H1 (cell line): ENCODE results near the gene GALNT11. TPM values are rescaled to one million over a fixed set of nuclear protein-coding genes. Genes with fewer than 3 reads are reported as not detected.

Experiments
- CTCF ChIA-PET: fragments of 300-600 bp; sonication (Branson Sonifier 250); formaldehyde crosslinking; loops from one replicate; lab custom pipeline; 2021; ENCODE audit not compliant: partially characterized antibody; lab: Charles Lee
- POLR2A ChIA-PET: fragments of 300-600 bp; sonication (Branson Sonifier 250); formaldehyde crosslinking; loops from one replicate; lab custom pipeline; 2021; ENCODE audit warnings: inconsistent platforms; ENCODE audit not compliant: partially characterized antibody; lab: Charles Lee
- DNase-seq, 2 experiments: peaks; one replicate each; pipeline versions ENCODE4 v3.0.0 to v3.0.0-alpha.2; 2010 to 2022; ENCODE audit warnings: low spot score in 2 of 2, low read depth in 1 of 2, mixed read lengths in 1 of 2
- FAIRE-seq: peaks from 2 replicates; lab custom pipeline; 2011; peaks lifted over from hg19 to GRCh38; lab: Jason Lieb, UNC
- H2AFZ ChIP-seq: 2 replicates; pipeline ENCODE4 v1.8.1; 2012; ENCODE audit warnings: low read length, inconsistent platforms
- H2AK5ac ChIP-seq: 2 replicates; pipeline ENCODE4 v1.6.1; 2013; ENCODE audit warnings: low read depth, low read length
- H2BK120ac ChIP-seq: replicated peaks from 2 replicates; pipeline ENCODE3; 2013; ENCODE audit warnings: low read depth, low read length, inconsistent platforms
- H2BK12ac ChIP-seq: 2 replicates; pipeline ENCODE4 v1.6.1; 2013; ENCODE audit warnings: low read depth, low read length
- H2BK15ac ChIP-seq: 2 replicates; pipeline ENCODE4 v1.6.1; 2013; ENCODE audit warnings: low read length
- H2BK20ac ChIP-seq: 2 replicates; pipeline ENCODE4 v1.6.1; 2013; ENCODE audit warnings: low read length
- H2BK5ac ChIP-seq: 2 replicates; pipeline ENCODE4 v1.6.1; 2013; ENCODE audit warnings: low read depth, low read length
- H3K14ac ChIP-seq: 2 replicates; pipeline ENCODE4 v1.6.1; 2013; ENCODE audit warnings: inconsistent platforms; ENCODE audit not compliant: insufficient read length
- H3K18ac ChIP-seq: 2 replicates; pipeline ENCODE4 v1.6.1; 2013; ENCODE audit warnings: low read length; ENCODE audit errors: extremely low read depth
- H3K23ac ChIP-seq: 2 replicates; pipeline ENCODE4 v1.6.1; 2013; ENCODE audit warnings: inconsistent platforms; ENCODE audit not compliant: insufficient read length
- H3K23me2 ChIP-seq: 2 replicates; pipeline ENCODE4 v1.6.1; 2013; ENCODE audit warnings: low read depth, low read length
- H3K27ac ChIP-seq: 2 replicates; pipeline ENCODE4 v1.6.1; 2011; ENCODE audit warnings: low read depth, low read length, inconsistent platforms
- H3K27me3 ChIP-seq, 4 experiments: replicated peaks in 1 of 4; 1 replicate in 1 of 4; 2 replicates in 3 of 4; pipeline versions ENCODE4 v1.6.1 to v1.8.1; 2011 to 2013; ENCODE audit warnings: low read length in 3 of 4, mild to moderate bottlenecking in 3 of 4, inconsistent platforms in 2 of 4, mixed read lengths in 2 of 4, moderate library complexity in 1 of 4; ENCODE audit not compliant: control insufficient read depth in 3 of 4, insufficient read depth in 3 of 4; ENCODE audit errors: extremely low read depth in 1 of 4
- H3K36me3 ChIP-seq, 4 experiments: 2 replicates each; pipeline versions ENCODE4 v1.6.1 to v1.8.1; 2011 to 2013; ENCODE audit warnings: mild to moderate bottlenecking in 4 of 4, low read length in 3 of 4, moderate library complexity in 2 of 4, control low read depth in 1 of 4, inconsistent platforms in 1 of 4; ENCODE audit not compliant: insufficient read depth in 4 of 4, control insufficient read depth in 2 of 4
- H3K4ac ChIP-seq: replicated peaks from 2 replicates; pipeline ENCODE3; 2013; ENCODE audit warnings: low read length, low read depth, mixed read lengths, inconsistent platforms; ENCODE audit not compliant: insufficient read length
- H3K4me1 ChIP-seq, 4 experiments: replicated peaks in 1 of 4; 1 replicate in 1 of 4; 2 replicates in 3 of 4; pipeline versions ENCODE4 v1.6.1 to v1.8.1; 2011 to 2013; ENCODE audit warnings: low read length in 3 of 4, inconsistent platforms in 2 of 4, mixed read lengths in 1 of 4; ENCODE audit not compliant: insufficient read depth in 4 of 4, control insufficient read depth in 3 of 4
- H3K4me2 ChIP-seq, 2 experiments: 2 replicates each; pipeline versions ENCODE4 v1.6.1 to v1.8.1; 2011 to 2013; ENCODE audit warnings: low read depth in 2 of 2, low read length in 2 of 2, control low read depth in 1 of 2, inconsistent platforms in 1 of 2, mild to moderate bottlenecking in 1 of 2; ENCODE audit not compliant: insufficient read depth in 1 of 2
- H3K4me3 ChIP-seq, 4 experiments: fragments of 200-600, 300-600 bp in 1 of 4; sonication (generic), shearing (Covaris generic), sonication (Bioruptor Twin) in 1 of 4; 2 replicates each; pipeline versions ENCODE4 v1.5.1 to v1.8.1; 2011 to 2016; ENCODE audit warnings: low read length in 4 of 4, low read depth in 3 of 4, control low read depth in 2 of 4, inconsistent platforms in 2 of 4, mild to moderate bottlenecking in 2 of 4, mixed read lengths in 1 of 4, moderate library complexity in 1 of 4; ENCODE audit not compliant: insufficient read depth in 2 of 4; ENCODE audit errors: extremely low read depth in 1 of 4
- H3K56ac ChIP-seq: replicated peaks from 2 replicates; pipeline ENCODE3; 2013; ENCODE audit warnings: low read depth, mild to moderate bottlenecking, mixed read lengths, low read length, inconsistent platforms; ENCODE audit not compliant: insufficient read length
- H3K79me1 ChIP-seq: 2 replicates; pipeline ENCODE4 v1.6.1; 2013; ENCODE audit warnings: low read depth, low read length, control low read depth
- H3K79me2 ChIP-seq, 2 experiments: 2 replicates each; pipeline versions ENCODE4 v1.6.1 to v1.8.1; 2012 to 2013; ENCODE audit warnings: low read length in 2 of 2, mild to moderate bottlenecking in 2 of 2, inconsistent platforms in 1 of 2; ENCODE audit not compliant: insufficient read depth in 2 of 2, control insufficient read depth in 1 of 2
- H3K9ac ChIP-seq, 4 experiments: replicated peaks in 1 of 4; 1 replicate in 1 of 4; 2 replicates in 3 of 4; pipeline versions ENCODE4 v1.6.1 to v1.8.1; 2011 to 2013; ENCODE audit warnings: low read depth in 3 of 4, low read length in 3 of 4, control low read depth in 2 of 4, mild to moderate bottlenecking in 2 of 4, moderate library complexity in 2 of 4, inconsistent platforms in 1 of 4; ENCODE audit errors: extremely low read depth in 1 of 4
- H3K9me3 ChIP-seq, 2 experiments: 2 replicates each; pipeline versions ENCODE4 v1.6.1 to v1.8.1; 2012 to 2013; ENCODE audit warnings: mild to moderate bottlenecking in 2 of 2, moderate library complexity in 2 of 2, control low read depth in 1 of 2, inconsistent platforms in 1 of 2, low read depth in 1 of 2, low read length in 1 of 2, mixed read lengths in 1 of 2; ENCODE audit not compliant: insufficient read depth in 2 of 2
- H4K20me1 ChIP-seq, 2 experiments: replicated peaks in 1 of 2; 2 replicates each; pipeline versions ENCODE3 to v1.8.1; 2011 to 2013; ENCODE audit warnings: inconsistent platforms in 2 of 2, low read length in 2 of 2, mild to moderate bottlenecking in 1 of 2; ENCODE audit not compliant: insufficient read depth in 2 of 2, control insufficient read depth in 1 of 2
- H4K5ac ChIP-seq: 2 replicates; pipeline ENCODE4 v1.6.1; 2013; ENCODE audit warnings: low read length, low read depth, mixed read lengths, inconsistent platforms; ENCODE audit not compliant: insufficient read length
- H4K8ac ChIP-seq: 2 replicates; pipeline ENCODE4 v1.8.0; 2013; ENCODE audit warnings: mild to moderate bottlenecking, moderate library complexity, low read length, inconsistent platforms; ENCODE audit not compliant: insufficient read depth; ENCODE audit errors: extremely low read depth
- H4K91ac ChIP-seq: replicated peaks from 2 replicates; pipeline ENCODE3; 2013; ENCODE audit warnings: low read length, mixed read lengths, inconsistent platforms; ENCODE audit not compliant: insufficient read length
- WGBS, 2 experiments: shearing (Covaris generic) in 1 of 2; methylation state at CpG; one replicate each; pipeline versions ENCODE4 v1.1.6 to v1.1.7; 2013 to 2015; ENCODE audit warnings: low lambda C conversion rate in 2 of 2, mixed read lengths in 2 of 2, inconsistent platforms in 1 of 2, low coverage in 1 of 2, missing lambda C conversion rate in 1 of 2; ENCODE audit not compliant: insufficient replicate concordance in 2 of 2, insufficient coverage in 1 of 2, insufficient read length in 1 of 2; ENCODE audit errors: extremely low coverage in 1 of 2, missing lambda C conversion rate in 1 of 2; 5-methylcytosine and 5-hydroxymethylcytosine counted together
- polyA plus RNA-seq, 7 experiments: library from polyadenylated mRNA; depleted of rRNA in 3 of 7; stranded (reverse) in 5 of 7; unstranded in 2 of 7; fragments of >200 nt in 5 of 7; fragments of 200-250 nt in 2 of 7; gene quantifications; 1 replicate in 5 of 7; 2 replicates in 1 of 7; 4 replicates in 1 of 7; pipeline versions ENCODE4 v1.2.1 to v1.2.3, GENCODE V29; 2011 to 2013; ENCODE audit warnings: missing spikeins in 2 of 7, mixed read lengths in 2 of 7
- total RNA-seq: library from RNA; stranded (reverse); fragmentation: NEBNext Ultra II Directional; extraction: Animal tissue kit (Norgen Biotek cat#: 25700); gene quantifications from 2 replicates; pipeline ENCODE4 v1.2.1, GENCODE V29; 2021

Gene GALNT11
- total and polyA plus RNA-seq, 2 of the 8 experiments (the other 6 are each of a cell fraction or from before 2014, with no cell fraction given), result 20.5 to 23.2 TPM

DNA sequence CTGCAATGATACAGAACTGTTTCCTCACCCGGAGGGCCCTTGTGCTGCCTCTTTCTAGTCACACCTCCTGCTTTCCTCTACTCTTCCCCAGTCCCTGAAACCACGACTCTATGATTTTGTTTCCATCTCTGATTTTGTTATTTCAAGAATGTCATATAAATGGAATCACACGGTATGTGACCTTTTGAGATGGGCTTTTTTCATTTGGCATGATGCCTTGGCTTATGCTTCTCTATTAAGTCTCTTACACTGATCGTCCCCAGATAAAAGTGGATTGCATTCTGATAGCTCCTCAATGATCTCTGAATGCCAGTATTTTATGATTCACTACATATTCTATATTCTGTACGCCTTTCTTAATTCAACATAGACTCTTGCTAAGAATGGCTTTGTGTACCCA, 78.2 kb downstream of the GALNT11 start:
- Histone ChIP-seq H3K18ac (no peak overlapping the region), H3K4me2 (no peak overlapping the region), H2AFZ (no peak overlapping the region), H2BK15ac (no peak overlapping the region), H3K27ac (no peak overlapping the region), H3K79me2 (no peaks in the 10 kb centered on the region), H4K91ac (no peak overlapping the region), H2BK20ac (no peak overlapping the region), H4K8ac (no peak overlapping the region), H2BK12ac (no peak overlapping the region), H2BK120ac (no peak overlapping the region), H3K23me2 (no peaks in the 10 kb centered on the region), H3K4me1 (no peaks in the 10 kb centered on the region), H3K14ac (no peak overlapping the region), H3K27me3 (no peaks in the 10 kb centered on the region), H3K4ac (no peak overlapping the region), H3K36me3 (peaks cover 0 to 7% (median 3%) of the 10 kb centered on the region in 4 experiments; a peak in 3 of 8 replicates), H2BK5ac (no peak overlapping the region), H4K20me1 (no peaks in the 10 kb centered on the region), H4K5ac (no peak overlapping the region), H3K79me1 (no peaks in the 10 kb centered on the region), H3K56ac (no peak overlapping the region), H2AK5ac (no peak overlapping the region), H3K9ac (no peak overlapping the region), H3K9me3 (no peaks in the 10 kb centered on the region), H3K4me3 (no peak overlapping the region), H3K23ac (no peak overlapping the region)
- no peak for FAIRE-seq
- DNase-seq, result no peak
- POLR2A ChIA-PET, result no interaction called here
- CTCF ChIA-PET, result interaction anchor here (1.5 kb wide), 1 partner anchor 28 kb away, joined by 4 read pairs; no protein-coding TSS in a partner anchor
- 91% methylated on average over 5 of the region's 5 CpGs; no CpG with 5 or more reads in 1 of the 2 experiments for WGBS, 2 experiments
